Measurements from ENCODE around the gene SEC24C. TPM values are rescaled to one million over a fixed set of nuclear protein-coding genes. Genes with fewer than 3 reads are reported as not detected.
A peak's percentile ranks its signal among the peaks of the same experiment; 100 is the strongest.

Gene SEC24C
- total and polyA plus RNA-seq, 8 donors = 23.3 to 42.5 (median 32.8) TPM

DNA sequence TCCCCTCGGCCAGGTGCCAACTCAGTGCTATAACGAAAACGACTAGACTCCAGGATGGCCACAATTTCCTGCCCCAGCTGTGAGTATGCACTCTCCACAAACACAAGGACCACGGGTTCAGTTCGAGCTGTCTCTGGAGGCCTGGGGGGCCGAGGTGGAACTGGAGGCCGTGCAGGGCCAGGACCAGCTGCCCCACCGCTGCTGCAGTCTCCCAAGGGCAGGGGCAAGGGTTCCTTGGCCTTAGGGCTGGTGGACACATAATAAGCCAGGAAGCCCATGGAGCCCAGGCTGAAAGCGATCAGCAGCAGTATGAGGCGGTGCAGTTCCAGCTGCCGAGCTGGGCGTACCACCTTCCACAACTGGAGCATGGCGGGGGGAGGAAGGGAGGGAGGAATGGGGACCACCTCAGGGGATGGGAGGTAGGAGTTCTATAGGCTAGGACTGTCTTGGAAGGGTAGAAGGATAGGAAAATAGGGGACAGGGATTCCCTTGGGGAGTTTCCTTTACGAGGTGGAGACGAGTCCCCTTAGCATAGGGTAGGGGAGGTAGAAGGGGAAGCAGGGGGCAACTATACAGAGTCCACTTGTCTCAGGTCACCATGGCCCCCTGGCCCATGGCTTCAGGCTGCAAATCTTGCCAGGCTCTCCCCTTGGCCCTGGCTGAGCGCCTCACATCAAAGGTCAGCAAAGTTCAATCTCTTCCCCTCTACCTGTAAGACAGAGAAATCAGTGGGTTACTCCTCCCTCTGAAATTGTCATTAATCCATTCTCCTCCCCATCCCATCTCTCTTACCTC is 64.0 kb downstream of the SEC24C start:
- H3K27ac ChIP-seq = no peak overlapping the region
- intact Hi-C loops (cut with DNase I) = no loop called here
- H3K27me3 ChIP-seq = no peaks in the 10 kb centered on the region
- H3K36me3 ChIP-seq = peaks cover 5 to 25% (median 14%) of the 10 kb centered on the region in 3 donors
- H3K4me1 ChIP-seq = peaks cover 0 to 11% (median 0%) of the 10 kb centered on the region in 3 donors
- DNase-seq (no peak), FAIRE-seq (no peak), ATAC-seq (no peak)
- no peak overlapping the region for H3K4me3 ChIP-seq
- H3K9me3 ChIP-seq = no peaks in the 10 kb centered on the region
- WGBS, 2 donors = 87 to 91% methylated on average over 16 of the region's 16 CpGs
- TF ChIP-seq, protein P1, sequence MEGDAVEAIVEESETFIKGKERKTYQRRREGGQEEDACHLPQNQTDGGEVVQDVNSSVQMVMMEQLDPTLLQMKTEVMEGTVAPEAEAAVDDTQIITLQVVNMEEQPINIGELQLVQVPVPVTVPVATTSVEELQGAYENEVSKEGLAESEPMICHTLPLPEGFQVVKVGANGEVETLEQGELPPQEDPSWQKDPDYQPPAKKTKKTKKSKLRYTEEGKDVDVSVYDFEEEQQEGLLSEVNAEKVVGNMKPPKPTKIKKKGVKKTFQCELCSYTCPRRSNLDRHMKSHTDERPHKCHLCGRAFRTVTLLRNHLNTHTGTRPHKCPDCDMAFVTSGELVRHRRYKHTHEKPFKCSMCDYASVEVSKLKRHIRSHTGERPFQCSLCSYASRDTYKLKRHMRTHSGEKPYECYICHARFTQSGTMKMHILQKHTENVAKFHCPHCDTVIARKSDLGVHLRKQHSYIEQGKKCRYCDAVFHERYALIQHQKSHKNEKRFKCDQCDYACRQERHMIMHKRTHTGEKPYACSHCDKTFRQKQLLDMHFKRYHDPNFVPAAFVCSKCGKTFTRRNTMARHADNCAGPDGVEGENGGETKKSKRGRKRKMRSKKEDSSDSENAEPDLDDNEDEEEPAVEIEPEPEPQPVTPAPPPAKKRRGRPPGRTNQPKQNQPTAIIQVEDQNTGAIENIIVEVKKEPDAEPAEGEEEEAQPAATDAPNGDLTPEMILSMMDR (IDR thresholded peaks at IDR 0.05) = no peak

DNA sequence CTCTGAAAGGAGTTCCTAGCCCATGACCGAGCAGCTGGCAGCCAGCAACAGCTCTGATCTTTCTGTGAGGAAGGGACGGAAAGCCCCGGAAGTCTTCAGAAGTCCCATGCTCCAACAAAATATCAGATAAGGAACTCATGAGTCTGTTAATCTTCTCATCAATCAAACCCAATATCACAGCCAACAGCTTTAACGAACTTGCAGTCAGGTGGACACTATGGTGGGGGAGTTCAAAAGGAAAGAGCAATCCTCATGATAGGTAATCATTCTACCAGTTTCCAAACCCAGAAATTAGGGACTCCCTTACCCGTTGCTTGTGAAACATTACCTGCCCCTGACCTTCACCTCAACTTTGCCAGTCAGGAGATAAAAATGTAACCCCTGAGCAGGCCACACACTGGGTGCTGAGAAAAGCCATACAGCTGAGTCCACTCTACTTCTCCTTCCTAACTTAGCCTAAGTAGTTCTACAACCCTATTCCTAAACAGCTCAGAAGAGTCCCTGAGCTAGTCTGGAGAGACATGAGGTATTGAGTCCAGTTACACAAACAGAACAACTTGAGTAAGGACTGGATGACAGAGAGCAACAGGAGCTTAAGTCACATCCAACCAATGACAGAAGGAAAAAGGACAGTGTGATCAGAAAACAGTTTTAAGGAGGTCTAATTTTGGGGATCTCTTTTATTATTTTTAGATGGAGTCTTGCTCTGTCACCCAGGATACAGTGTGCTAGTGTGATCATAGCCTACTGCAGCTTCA is 65.1 kb downstream of the SEC24C start:
- H3K4me1 ChIP-seq = peaks cover 0 to 11% (median 0%) of the 10 kb centered on the region in 3 donors

DNA sequence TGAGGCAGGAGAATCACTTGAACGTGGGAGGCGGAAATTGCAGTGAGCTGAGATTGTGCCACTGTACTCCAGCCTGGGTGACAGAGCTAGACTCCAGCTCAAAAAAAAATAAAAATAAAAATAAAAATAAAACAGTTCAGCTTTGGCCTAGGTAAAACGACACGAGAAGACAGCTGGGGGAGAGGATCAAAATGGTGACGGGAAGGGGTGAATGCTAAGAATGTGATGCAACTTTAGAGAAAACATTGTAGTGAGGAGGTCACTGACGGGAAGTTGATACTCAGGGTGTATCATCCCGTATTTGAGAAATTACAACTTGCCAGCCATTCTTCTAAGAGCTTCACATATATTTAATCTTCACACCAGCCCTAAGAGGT is 66.2 kb downstream of the SEC24C start:
- H3K27me3 ChIP-seq = no peaks in the 10 kb centered on the region
- H3K9me3 ChIP-seq = no peaks in the 10 kb centered on the region
- peak overlapping the region; percentile 78 to 91 (median 89) for H3K4me3 ChIP-seq
- WGBS, 2 donors = 74 to 85% methylated on average over 7 of the region's 7 CpGs
- TF ChIP-seq, protein P1 (IDR thresholded peaks at IDR 0.05) = no peak
- intact Hi-C loops (cut with DNase I) = no loop called here
- H3K4me1 ChIP-seq = peaks cover 0 to 11% (median 0%) of the 10 kb centered on the region in 3 donors
- no peak overlapping the region for H3K27ac ChIP-seq
- FAIRE-seq (no peak), DNase-seq (no peak), ATAC-seq (no peak)
- H3K36me3 ChIP-seq = peaks cover 0 to 6% (median 6%) of the 10 kb centered on the region in 3 donors

More for the DNA sequence above, 65.1 kb downstream of the SEC24C start:
- DNase-seq (no peak), ATAC-seq (no peak), FAIRE-seq (no peak)
- TF ChIP-seq, protein P1 (IDR thresholded peaks at IDR 0.05) = no peak
- no peak overlapping the region for H3K4me3 ChIP-seq
- H3K27me3 ChIP-seq = no peaks in the 10 kb centered on the region
- no peak overlapping the region for H3K27ac ChIP-seq
- peaks cover 0 to 16% (median 14%) of the 10 kb centered on the region in 3 donors for H3K36me3 ChIP-seq
- intact Hi-C loops (cut with DNase I) = no loop called here
- H3K9me3 ChIP-seq = no peaks in the 10 kb centered on the region
- WGBS, 2 donors = 40 to 41% methylated on average over 5 of the region's 5 CpGs

DNA sequence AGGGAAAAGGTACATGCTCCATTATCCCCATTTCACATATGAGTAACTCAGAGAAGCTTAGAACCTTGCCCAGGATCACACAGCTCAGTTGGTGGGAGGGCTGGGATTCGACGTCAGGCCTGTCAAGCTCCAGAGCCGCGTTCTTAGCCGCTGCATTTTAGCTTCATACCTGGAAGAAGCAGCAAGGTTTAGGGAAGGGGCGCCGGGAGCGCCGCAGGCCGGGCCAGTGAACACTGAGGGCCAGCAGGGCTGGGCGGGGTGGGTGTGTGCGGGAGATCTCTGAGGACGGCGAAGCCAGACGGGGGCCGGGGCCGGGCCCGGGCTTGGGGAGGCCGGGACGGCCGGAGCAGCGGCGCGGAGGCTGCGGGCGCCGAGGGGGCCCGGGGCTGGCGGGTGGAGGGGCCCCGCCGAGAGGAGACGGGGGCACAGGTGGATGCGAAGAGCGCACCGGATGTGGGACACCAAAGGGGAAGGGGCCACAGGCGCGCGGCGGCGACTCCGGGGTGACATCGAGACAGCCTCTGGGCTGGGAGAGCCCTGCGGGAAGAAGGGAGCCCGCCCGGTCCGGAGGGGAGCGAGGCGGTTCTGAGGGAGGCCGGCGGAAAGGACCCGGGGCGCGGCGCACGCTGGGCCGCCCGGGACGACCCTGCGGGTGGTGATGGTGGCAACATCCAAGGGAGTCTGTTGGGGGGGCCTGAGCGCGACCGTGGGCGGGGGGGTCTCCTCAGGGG is 66.7 kb downstream of the SEC24C start:
- peaks cover 0 to 4% (median under 1%) of the 10 kb centered on the region in 3 donors for H3K36me3 ChIP-seq
- intact Hi-C loops (cut with DNase I) = no loop called here
- no peak for FAIRE-seq
- H3K4me3 ChIP-seq = peak overlapping the region; percentile 78 to 91 (median 89)
- TF ChIP-seq, protein P1 (IDR thresholded peaks at IDR 0.05) = no peak
- peak; percentile 9 to 41 (median 22) for ATAC-seq
- peak in 4 of 6 donors; percentile 46 to 86 (median 68) for DNase-seq
- WGBS, 2 donors = 0 to 1% methylated on average over 54 to 63 of the region's 63 CpGs
- no peaks in the 10 kb centered on the region for H3K9me3 ChIP-seq
- peaks cover 0 to 11% (median 0%) of the 10 kb centered on the region in 3 donors for H3K4me1 ChIP-seq
- H3K27me3 ChIP-seq = no peaks in the 10 kb centered on the region
- H3K27ac ChIP-seq = peak overlapping the region; percentile 69 to 89 (median 84)
